Measurements from ENCODE around the gene JAK2.
A peak's percentile ranks its signal among the peaks of the same experiment; 100 is the strongest.

JAK2 gene

GRCh38 chr9:4979239-4979638 lies 5.8 kb upstream of the JAK2 start:
- no peak for TF ChIP-seq RAD21 (IDR thresholded peaks at IDR 0.05; ENCODE audit: low read depth)
- TF ChIP-seq TAF1 (IDR thresholded peaks at IDR 0.05; ENCODE audit: low read depth) = no peak
- no peak for TF ChIP-seq YY1 (IDR thresholded peaks at IDR 0.05; ENCODE audit: low read depth)
- no peak for TF ChIP-seq EP300 (IDR thresholded peaks at IDR 0.05; ENCODE audit: borderline replicate concordance)
- no peak for TF ChIP-seq USF1 (IDR thresholded peaks at IDR 0.05)
- no peak for TF ChIP-seq MAX (IDR thresholded peaks at IDR 0.05)
- no peak for TF ChIP-seq NFIC (IDR thresholded peaks at IDR 0.05)
- TF ChIP-seq REST (IDR thresholded peaks at IDR 0.05; ENCODE audit: low read depth) = no peak
- no peak for TF ChIP-seq FOXM1 (IDR thresholded peaks at IDR 0.05; ENCODE audit: borderline replicate concordance, low read depth)
- TF ChIP-seq ZBTB7A (IDR thresholded peaks at IDR 0.05; ENCODE audit: low read depth) = no peak
- no peak for TF ChIP-seq CREB1 (IDR thresholded peaks at IDR 0.05; ENCODE audit: low read depth)
- no peak for TF ChIP-seq TEAD4 (IDR thresholded peaks at IDR 0.05)
- TF ChIP-seq EGR1 (IDR thresholded peaks at IDR 0.05) = no peak
- TF ChIP-seq TCF12 (IDR thresholded peaks at IDR 0.05; ENCODE audit: low read depth) = no peak

- TF ChIP-seq EGR1 (IDR thresholded peaks at IDR 0.05) = no peak
Observed at GRCh38 chr9:4980086-4980727, 4.9 kb upstream of the JAK2 start.

GRCh38 chr9:4982721-4983482 lies 2.2 kb upstream of the JAK2 start:
- TF ChIP-seq RAD21 (IDR thresholded peaks at IDR 0.05; ENCODE audit: low read depth) (no peak), TAF1 (IDR thresholded peaks at IDR 0.05; ENCODE audit: low read depth) (no peak), ZBTB7A (IDR thresholded peaks at IDR 0.05; ENCODE audit: low read depth) (no peak), FOXM1 (IDR thresholded peaks at IDR 0.05; ENCODE audit: borderline replicate concordance, low read depth) (no peak), EGR1 (IDR thresholded peaks at IDR 0.05) (no peak), TEAD4 (IDR thresholded peaks at IDR 0.05) (no peak), EP300 (IDR thresholded peaks at IDR 0.05; ENCODE audit: borderline replicate concordance) (no peak), CEBPB (IDR thresholded peaks at IDR 0.05) (no peak), TCF12 (IDR thresholded peaks at IDR 0.05; ENCODE audit: low read depth) (no peak), MAX (IDR thresholded peaks at IDR 0.05) (no peak), CREB1 (IDR thresholded peaks at IDR 0.05; ENCODE audit: low read depth) (no peak), YY1 (IDR thresholded peaks at IDR 0.05; ENCODE audit: low read depth) (no peak), USF1 (IDR thresholded peaks at IDR 0.05) (no peak), NFIC (IDR thresholded peaks at IDR 0.05) (no peak), REST (IDR thresholded peaks at IDR 0.05; ENCODE audit: low read depth) (no peak)

- TF ChIP-seq EP300 (IDR thresholded peaks at IDR 0.05; ENCODE audit: borderline replicate concordance) (no peak), MAX (IDR thresholded peaks at IDR 0.05) (no peak), TCF12 (IDR thresholded peaks at IDR 0.05; ENCODE audit: low read depth) (no peak), CEBPB (IDR thresholded peaks at IDR 0.05) (no peak), CREB1 (IDR thresholded peaks at IDR 0.05; ENCODE audit: low read depth) (no peak), TEAD4 (IDR thresholded peaks at IDR 0.05) (no peak), ZBTB7A (IDR thresholded peaks at IDR 0.05; ENCODE audit: low read depth) (no peak)
Observed at GRCh38 chr9:4983601-4984165, 1.4 kb upstream of the JAK2 start.

- peak; percentile 59; the same call in 1 of the 2 replicates for TF ChIP-seq ZBTB7A (IDR thresholded peaks at IDR 0.05; ENCODE audit: low read depth)
- TF ChIP-seq EGR1 (IDR thresholded peaks at IDR 0.05) = no peak
Observed at GRCh38 chr9:4984171-4984620, 876 bp upstream of the JAK2 start.

Measured in Ishikawa (cell line).